Endodermal cell (in vitro differentiated cells): ENCODE data around the gene SIN3A. TPM values are rescaled to one million over a fixed set of nuclear protein-coding genes. Genes with fewer than 3 reads are reported as not detected.
"Not testable (repeated sequence)": the region's sequence is repeated elsewhere in the genome, so short reads cannot be mapped to it uniquely, and the experiment has no call there.

Experiments used
- DNase-seq: peaks from one replicate; pipeline ENCODE4 v3.0.0-alpha.2; 2017
- H3K27ac ChIP-seq: 2 replicates; pipeline ENCODE4 v1.5.1; 2013; ENCODE audit warnings: mild to moderate bottlenecking, low read depth, low read length, moderate library complexity
- H3K27me3 ChIP-seq: 2 replicates; pipeline ENCODE4 v1.6.1; 2013; ENCODE audit warnings: mild to moderate bottlenecking, low read length, moderate library complexity; ENCODE audit not compliant: insufficient read depth, control insufficient read depth, poor library complexity, severe bottlenecking
- H3K36me3 ChIP-seq: 2 replicates; pipeline ENCODE4 v1.7.0; 2013; ENCODE audit warnings: mild to moderate bottlenecking, low read length, moderate library complexity; ENCODE audit not compliant: control insufficient read depth, insufficient read depth
- H3K4me1 ChIP-seq: one replicate; pipeline ENCODE4 v1.7.0; 2013; ENCODE audit warnings: low read length; ENCODE audit not compliant: control insufficient read depth, insufficient read depth
- H3K4me3 ChIP-seq: 2 replicates; pipeline ENCODE4 v1.5.1; 2013; ENCODE audit warnings: mild to moderate bottlenecking, low read length, moderate library complexity
- H3K9ac ChIP-seq: 2 replicates; pipeline ENCODE4 v1.6.1; 2013; ENCODE audit warnings: mild to moderate bottlenecking, low read length, moderate library complexity; ENCODE audit not compliant: poor library complexity, severe bottlenecking; ENCODE audit errors: extremely low read depth
- H3K9me3 ChIP-seq: 2 replicates; pipeline ENCODE4 v1.6.1; 2013; ENCODE audit warnings: mild to moderate bottlenecking, low read length, moderate library complexity; ENCODE audit not compliant: control insufficient read depth
- H3K27ac Mint-ChIP-seq: 2 replicates; pipeline ENCODE4 v1.8.0; 2020; ENCODE audit warnings: mixed read lengths
- H3K27me3 Mint-ChIP-seq: 2 replicates; pipeline ENCODE4 v1.8.0; 2021; ENCODE audit warnings: mild to moderate bottlenecking, mixed read lengths; ENCODE audit not compliant: insufficient read depth
- H3K36me3 Mint-ChIP-seq: 2 replicates; pipeline ENCODE4 v1.8.0; 2020; ENCODE audit warnings: low read depth, mixed read lengths
- H3K4me1 Mint-ChIP-seq: 2 replicates; pipeline ENCODE4 v1.8.0; 2020; ENCODE audit warnings: mixed read lengths
- H3K4me3 Mint-ChIP-seq: 2 replicates; pipeline ENCODE4 v1.8.0; 2020; ENCODE audit warnings: mild to moderate bottlenecking, moderate library complexity, mixed read lengths
- H3K9me3 Mint-ChIP-seq: 2 replicates; pipeline ENCODE4 v1.8.0; 2020; ENCODE audit warnings: mild to moderate bottlenecking, mixed read lengths
- WGBS, 2 experiments: methylation state at CpG; one replicate each; pipeline versions ENCODE4 v1.1.5 to v1.1.7; 2013; ENCODE audit warnings: missing lambda C conversion rate in 2 of 2, mixed read lengths in 1 of 2; ENCODE audit not compliant: insufficient coverage in 1 of 2, insufficient read length in 1 of 2; 5-methylcytosine and 5-hydroxymethylcytosine counted together
- total RNA-seq, 2 donors: library from RNA; stranded (reverse); fragmentation: NEBNext Ultra II Directional in 1 of 2; extraction: Animal tissue kit (Norgen Biotek cat#: 25700) in 1 of 2; gene quantifications; 2 replicates in 1 of 2; 3 replicates in 1 of 2; pipeline ENCODE4 v1.2.1, GENCODE V29; 2021
- TF ChIP-seq, protein P1 (sequence below): fragments of 200-600 bp; sonication (generic); conservative IDR thresholded peaks from 2 replicates; pipeline ENCODE4 v1.5.0; 2021; ENCODE audit warnings: antibody characterized with exemption, mild to moderate bottlenecking

Gene SIN3A
- total RNA-seq, 2 donors from 2014 or later, result 119 to 123 TPM

GRCh38 chr15:75352186-75353080, 99.1 kb downstream of the SIN3A start:
- Histone ChIP-seq H3K27me3 (no peaks in the 10 kb centered on the region), H3K9me3 (no peaks in the 10 kb centered on the region), H3K27ac (no peak overlapping the region), H3K4me3 (no peak overlapping the region), H3K36me3 (peaks cover 6% of the 10 kb centered on the region), H3K9ac (no peak overlapping the region), H3K4me1 (no peaks in the 10 kb centered on the region)
- peaks cover 21% of the 10 kb centered on the region for H3K27me3 Mint-ChIP-seq
- no peak for DNase-seq
- TF ChIP-seq, protein P1, sequence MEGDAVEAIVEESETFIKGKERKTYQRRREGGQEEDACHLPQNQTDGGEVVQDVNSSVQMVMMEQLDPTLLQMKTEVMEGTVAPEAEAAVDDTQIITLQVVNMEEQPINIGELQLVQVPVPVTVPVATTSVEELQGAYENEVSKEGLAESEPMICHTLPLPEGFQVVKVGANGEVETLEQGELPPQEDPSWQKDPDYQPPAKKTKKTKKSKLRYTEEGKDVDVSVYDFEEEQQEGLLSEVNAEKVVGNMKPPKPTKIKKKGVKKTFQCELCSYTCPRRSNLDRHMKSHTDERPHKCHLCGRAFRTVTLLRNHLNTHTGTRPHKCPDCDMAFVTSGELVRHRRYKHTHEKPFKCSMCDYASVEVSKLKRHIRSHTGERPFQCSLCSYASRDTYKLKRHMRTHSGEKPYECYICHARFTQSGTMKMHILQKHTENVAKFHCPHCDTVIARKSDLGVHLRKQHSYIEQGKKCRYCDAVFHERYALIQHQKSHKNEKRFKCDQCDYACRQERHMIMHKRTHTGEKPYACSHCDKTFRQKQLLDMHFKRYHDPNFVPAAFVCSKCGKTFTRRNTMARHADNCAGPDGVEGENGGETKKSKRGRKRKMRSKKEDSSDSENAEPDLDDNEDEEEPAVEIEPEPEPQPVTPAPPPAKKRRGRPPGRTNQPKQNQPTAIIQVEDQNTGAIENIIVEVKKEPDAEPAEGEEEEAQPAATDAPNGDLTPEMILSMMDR, result no peak
- no peak overlapping the region for H3K4me3 Mint-ChIP-seq
- H3K27ac Mint-ChIP-seq, result no peak overlapping the region
- peaks cover 2% of the 10 kb centered on the region for H3K4me1 Mint-ChIP-seq
- 95% methylated on average over 9 to 16 of the region's 16 CpGs for WGBS, 2 experiments
- peaks cover 3% of the 10 kb centered on the region for H3K36me3 Mint-ChIP-seq
- no peaks in the 10 kb centered on the region for H3K9me3 Mint-ChIP-seq

GRCh38 chr15:75350601-75351361, 100.7 kb downstream of the SIN3A start:
- Histone ChIP-seq H3K9me3 (no peaks in the 10 kb centered on the region), H3K27ac (no peak overlapping the region), H3K36me3 (no peaks in the 10 kb centered on the region), H3K27me3 (peaks cover 8% of the 10 kb centered on the region), H3K4me3 (no peak overlapping the region), H3K9ac (no peak overlapping the region), H3K4me1 (no peaks in the 10 kb centered on the region)
- TF ChIP-seq, protein P1, result no peak
- Mint-ChIP-seq H3K27me3 (peaks cover 35% of the 10 kb centered on the region), H3K4me1 (peaks cover 2% of the 10 kb centered on the region), H3K36me3 (peaks cover 3% of the 10 kb centered on the region), H3K27ac (no peak overlapping the region), H3K4me3 (no peak overlapping the region), H3K9me3 (no peaks in the 10 kb centered on the region)
- DNase-seq, result no peak
- 91 to 94% methylated on average over 4 to 7 of the region's 7 CpGs for WGBS, 2 experiments

DNA sequence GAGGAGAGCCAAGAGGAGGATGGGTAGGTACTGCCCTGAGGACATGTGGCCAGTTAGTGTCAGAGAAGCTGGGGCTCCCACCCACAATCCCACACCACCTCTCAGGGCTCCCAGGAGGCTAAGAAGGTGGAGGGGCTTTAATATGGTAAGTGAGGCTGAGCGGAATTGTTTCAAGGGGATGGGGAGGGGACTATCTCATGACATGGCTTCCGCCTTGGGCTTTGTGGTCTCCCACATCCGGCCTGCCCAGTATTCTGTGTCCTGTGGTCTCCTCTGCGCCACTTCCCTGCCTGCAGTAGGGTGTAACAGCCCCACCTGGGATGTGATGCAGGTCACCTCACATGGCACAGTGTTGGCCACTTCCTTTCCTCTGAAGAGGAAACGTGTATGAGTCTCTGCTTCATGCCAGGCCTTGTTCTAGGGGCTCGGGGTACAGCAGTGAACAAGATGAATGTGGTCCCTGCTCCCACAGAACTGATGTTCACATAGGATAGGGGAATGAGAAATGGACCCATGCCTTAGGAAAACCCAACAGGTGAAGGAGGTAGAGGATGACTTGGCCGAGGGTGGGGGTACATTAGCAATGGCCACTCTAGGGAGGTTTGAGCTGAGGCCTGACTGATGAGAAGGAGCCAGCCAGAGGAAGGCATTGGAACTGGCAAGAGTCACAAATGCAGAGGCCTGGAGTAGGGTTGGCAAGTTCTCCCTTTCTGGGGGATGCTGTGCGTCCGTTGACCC, 101.5 kb downstream of the SIN3A start:
- Histone ChIP-seq H3K27ac (no peak overlapping the region), H3K4me3 (no peak overlapping the region), H3K4me1 (no peaks in the 10 kb centered on the region), H3K36me3 (no peaks in the 10 kb centered on the region), H3K9me3 (no peaks in the 10 kb centered on the region), H3K27me3 (peaks cover 12% of the 10 kb centered on the region), H3K9ac (no peak overlapping the region)
- H3K36me3 Mint-ChIP-seq, result peaks cover 2% of the 10 kb centered on the region
- H3K4me1 Mint-ChIP-seq, result peaks cover 2% of the 10 kb centered on the region
- DNase-seq, result no peak
- no peak overlapping the region for H3K4me3 Mint-ChIP-seq
- H3K27me3 Mint-ChIP-seq, result peaks cover 40% of the 10 kb centered on the region
- TF ChIP-seq, protein P1, result no peak
- WGBS, 2 experiments, result 81 to 96% methylated on average over 4 to 7 of the region's 9 CpGs
- H3K9me3 Mint-ChIP-seq, result no peaks in the 10 kb centered on the region
- no peak overlapping the region for H3K27ac Mint-ChIP-seq

DNA sequence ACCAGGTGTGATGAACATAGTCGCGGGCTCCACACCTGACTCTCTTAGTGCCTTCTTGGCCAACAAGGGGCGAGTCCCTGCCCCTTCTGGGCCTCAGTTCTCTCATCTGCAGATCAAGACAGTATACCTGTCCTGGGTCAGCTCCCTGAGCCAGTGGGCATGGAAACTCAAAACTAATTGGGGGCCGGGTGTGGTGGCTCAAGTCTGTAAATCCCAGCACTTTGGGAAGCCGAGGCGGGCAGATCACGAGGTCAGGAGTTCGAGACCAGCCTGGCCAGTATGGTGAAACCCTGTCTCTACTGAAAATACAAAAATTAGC, 102.2 kb downstream of the SIN3A start:
- peaks cover 40% of the 10 kb centered on the region for H3K27me3 Mint-ChIP-seq
- not testable (repeated sequence) for H3K27ac Mint-ChIP-seq, H3K4me3 ChIP-seq, H3K36me3 ChIP-seq, H3K9me3 ChIP-seq, H3K9me3 Mint-ChIP-seq, H3K27ac ChIP-seq, H3K4me1 Mint-ChIP-seq, H3K4me3 Mint-ChIP-seq, H3K36me3 Mint-ChIP-seq, DNase-seq, H3K4me1 ChIP-seq, H3K9ac ChIP-seq
- H3K27me3 ChIP-seq, result peaks cover 12% of the 10 kb centered on the region
- WGBS, 2 experiments, result 94 to 99% methylated on average over 8 of the region's 8 CpGs
